Measurements from ENCODE around the gene STRA8.

DNA sequence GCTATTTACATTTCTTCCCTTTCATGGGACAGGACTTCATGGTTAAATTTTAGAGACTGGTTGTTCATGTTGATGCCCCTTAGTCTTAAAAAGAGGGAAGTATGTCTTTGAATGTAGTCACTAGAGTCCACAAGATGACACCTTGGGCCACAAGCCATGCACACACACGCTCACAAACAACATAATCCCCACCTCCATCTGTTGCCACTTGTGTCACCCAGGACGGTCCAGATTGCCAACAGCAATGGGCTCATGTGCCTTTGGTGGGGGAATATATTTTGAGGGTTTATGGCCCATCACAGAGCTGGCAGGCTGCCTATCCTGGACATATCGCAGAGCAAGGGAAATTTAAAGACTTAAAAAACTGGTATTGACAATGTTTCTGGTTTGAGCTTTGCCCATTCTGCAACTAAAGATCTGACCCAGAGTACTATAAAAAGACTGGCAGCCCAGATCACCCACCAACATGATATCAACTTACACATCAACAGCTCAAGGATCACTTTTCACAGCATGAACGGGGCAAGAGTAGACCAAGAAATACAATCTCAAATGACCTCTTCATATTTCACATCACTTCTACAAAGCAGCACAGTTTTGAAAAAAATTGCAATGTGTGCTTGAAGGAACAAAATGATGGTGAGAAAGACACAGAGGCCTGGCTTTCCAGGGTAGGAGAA lies 50.5 kb downstream of the STRA8 start:
- TF ChIP-seq TCF7L2 (IDR thresholded peaks at IDR 0.05; ENCODE audit: low read depth, low read length) (no peak), POLR2AphosphoS5 (IDR thresholded peaks at IDR 0.05; ENCODE audit: low read depth, low read length) (no peak)
- TF ChIP-seq, protein P1, sequence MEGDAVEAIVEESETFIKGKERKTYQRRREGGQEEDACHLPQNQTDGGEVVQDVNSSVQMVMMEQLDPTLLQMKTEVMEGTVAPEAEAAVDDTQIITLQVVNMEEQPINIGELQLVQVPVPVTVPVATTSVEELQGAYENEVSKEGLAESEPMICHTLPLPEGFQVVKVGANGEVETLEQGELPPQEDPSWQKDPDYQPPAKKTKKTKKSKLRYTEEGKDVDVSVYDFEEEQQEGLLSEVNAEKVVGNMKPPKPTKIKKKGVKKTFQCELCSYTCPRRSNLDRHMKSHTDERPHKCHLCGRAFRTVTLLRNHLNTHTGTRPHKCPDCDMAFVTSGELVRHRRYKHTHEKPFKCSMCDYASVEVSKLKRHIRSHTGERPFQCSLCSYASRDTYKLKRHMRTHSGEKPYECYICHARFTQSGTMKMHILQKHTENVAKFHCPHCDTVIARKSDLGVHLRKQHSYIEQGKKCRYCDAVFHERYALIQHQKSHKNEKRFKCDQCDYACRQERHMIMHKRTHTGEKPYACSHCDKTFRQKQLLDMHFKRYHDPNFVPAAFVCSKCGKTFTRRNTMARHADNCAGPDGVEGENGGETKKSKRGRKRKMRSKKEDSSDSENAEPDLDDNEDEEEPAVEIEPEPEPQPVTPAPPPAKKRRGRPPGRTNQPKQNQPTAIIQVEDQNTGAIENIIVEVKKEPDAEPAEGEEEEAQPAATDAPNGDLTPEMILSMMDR (IDR thresholded peaks at IDR 0.05): no peak
